ENCODE data around the gene NFASC.

DNA sequence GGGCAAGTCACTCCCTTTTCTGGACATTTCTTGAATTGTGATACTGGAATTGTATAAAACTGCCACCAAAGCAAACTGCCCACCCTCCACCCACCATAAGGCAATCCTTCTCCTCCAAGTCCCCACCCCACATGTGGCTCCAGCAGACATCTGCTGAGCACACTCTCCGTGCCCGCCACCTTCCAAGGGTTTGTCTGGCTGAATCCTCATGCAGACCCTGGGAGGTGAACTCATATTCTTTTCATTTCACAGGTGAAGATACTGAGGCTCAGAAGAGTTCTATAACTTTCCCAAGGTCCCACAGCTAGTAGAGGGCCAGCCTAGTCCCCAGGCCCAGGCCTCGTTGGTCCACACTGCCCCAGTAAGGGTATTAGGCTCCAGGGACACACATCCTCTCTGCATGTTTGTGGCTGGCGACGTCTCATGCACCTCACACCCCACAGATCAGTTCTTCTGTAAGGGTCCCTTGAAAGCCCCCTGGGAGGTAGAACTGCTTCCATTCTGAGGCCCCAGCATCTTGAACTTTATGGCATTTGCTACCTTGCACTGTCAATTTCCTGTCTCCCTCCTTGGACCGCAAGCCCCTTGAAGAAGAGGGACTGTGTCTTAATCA is 186.4 kb downstream of the NFASC start:
- TF ChIP-seq, protein P1, sequence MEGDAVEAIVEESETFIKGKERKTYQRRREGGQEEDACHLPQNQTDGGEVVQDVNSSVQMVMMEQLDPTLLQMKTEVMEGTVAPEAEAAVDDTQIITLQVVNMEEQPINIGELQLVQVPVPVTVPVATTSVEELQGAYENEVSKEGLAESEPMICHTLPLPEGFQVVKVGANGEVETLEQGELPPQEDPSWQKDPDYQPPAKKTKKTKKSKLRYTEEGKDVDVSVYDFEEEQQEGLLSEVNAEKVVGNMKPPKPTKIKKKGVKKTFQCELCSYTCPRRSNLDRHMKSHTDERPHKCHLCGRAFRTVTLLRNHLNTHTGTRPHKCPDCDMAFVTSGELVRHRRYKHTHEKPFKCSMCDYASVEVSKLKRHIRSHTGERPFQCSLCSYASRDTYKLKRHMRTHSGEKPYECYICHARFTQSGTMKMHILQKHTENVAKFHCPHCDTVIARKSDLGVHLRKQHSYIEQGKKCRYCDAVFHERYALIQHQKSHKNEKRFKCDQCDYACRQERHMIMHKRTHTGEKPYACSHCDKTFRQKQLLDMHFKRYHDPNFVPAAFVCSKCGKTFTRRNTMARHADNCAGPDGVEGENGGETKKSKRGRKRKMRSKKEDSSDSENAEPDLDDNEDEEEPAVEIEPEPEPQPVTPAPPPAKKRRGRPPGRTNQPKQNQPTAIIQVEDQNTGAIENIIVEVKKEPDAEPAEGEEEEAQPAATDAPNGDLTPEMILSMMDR (IDR thresholded peaks at IDR 0.05): no peak
- no peak for TF ChIP-seq POLR2AphosphoS5 (IDR thresholded peaks at IDR 0.05)
- TF ChIP-seq POLR2A (IDR thresholded peaks at IDR 0.05): no peak

Measured in suprapubic skin (tissue), 4 donors.